GM20000 (cell line): ENCODE results near the gene ADAMTS19.

Experiments used
- DNase-seq: peaks from one replicate; pipeline ENCODE4 v3.0.0; 2012; ENCODE audit warnings: low spot score
- TF ChIP-seq, protein P1 (sequence below): IDR thresholded peaks from 2 replicates; pipeline ENCODE4 v1.5.1; 2012; ENCODE audit warnings: mild to moderate bottlenecking, control low read depth; ENCODE audit errors: extremely low read depth, missing control alignments

Gene ADAMTS19

DNA sequence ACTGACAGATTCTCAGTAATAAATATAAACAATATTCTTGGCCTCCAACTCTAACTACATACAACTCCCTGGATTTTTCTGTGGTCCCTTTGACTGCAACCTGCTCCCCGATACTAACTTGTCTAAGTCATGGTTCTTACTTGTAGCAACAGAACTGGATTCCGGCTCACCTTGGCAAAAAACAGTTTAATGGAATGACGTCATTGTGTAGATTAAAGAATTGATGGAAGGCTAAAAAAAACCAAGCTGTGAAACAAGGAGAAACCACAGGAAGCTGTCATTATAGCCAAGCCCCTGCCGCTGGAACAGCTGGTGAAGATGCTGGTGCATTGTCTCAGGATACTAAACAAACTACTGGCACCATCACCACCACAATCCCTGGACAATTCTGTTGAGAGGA is 11.4 kb upstream of the ADAMTS19 start:
- TF ChIP-seq, protein P1, sequence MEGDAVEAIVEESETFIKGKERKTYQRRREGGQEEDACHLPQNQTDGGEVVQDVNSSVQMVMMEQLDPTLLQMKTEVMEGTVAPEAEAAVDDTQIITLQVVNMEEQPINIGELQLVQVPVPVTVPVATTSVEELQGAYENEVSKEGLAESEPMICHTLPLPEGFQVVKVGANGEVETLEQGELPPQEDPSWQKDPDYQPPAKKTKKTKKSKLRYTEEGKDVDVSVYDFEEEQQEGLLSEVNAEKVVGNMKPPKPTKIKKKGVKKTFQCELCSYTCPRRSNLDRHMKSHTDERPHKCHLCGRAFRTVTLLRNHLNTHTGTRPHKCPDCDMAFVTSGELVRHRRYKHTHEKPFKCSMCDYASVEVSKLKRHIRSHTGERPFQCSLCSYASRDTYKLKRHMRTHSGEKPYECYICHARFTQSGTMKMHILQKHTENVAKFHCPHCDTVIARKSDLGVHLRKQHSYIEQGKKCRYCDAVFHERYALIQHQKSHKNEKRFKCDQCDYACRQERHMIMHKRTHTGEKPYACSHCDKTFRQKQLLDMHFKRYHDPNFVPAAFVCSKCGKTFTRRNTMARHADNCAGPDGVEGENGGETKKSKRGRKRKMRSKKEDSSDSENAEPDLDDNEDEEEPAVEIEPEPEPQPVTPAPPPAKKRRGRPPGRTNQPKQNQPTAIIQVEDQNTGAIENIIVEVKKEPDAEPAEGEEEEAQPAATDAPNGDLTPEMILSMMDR, result no peak
- no peak for DNase-seq

DNA sequence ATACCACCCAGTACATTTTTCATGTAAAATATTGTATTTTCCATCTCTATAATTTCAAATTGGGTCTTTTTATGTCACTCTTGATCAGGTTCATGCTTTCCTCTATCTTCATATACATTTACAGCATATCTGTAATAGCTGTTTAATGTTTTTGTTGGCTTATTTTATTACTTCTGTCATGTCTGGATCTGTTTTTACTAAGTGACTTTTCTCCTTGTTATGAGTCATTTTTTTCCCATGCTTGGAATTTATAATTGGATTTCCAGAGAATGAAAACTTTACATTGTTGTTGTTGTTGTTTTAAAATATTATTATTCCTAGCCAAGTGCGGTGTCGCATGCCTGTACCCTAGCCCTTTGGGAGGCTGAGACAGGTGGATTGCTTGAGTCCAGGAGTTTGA is 5.6 kb upstream of the ADAMTS19 start:
- TF ChIP-seq, protein P1, result no peak
- DNase-seq, result no peak

DNA sequence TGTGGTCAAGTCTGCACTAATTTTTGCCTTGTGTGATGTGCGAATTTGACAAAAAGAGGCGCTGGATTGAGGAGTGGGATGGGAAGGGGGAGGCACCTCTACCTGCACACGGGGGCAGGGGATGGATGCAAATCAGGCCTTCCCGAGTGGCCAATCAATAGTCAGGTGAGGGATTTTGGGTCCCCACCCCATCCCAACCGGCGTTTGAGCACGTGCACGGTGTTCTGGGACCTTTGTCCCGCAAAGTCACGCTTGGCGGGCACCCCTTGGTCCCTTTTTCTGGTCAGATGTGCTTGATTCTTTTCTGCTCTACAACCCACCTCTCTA is 685 bp upstream of the ADAMTS19 start:
- TF ChIP-seq, protein P1, result no peak
- no peak for DNase-seq

DNA sequence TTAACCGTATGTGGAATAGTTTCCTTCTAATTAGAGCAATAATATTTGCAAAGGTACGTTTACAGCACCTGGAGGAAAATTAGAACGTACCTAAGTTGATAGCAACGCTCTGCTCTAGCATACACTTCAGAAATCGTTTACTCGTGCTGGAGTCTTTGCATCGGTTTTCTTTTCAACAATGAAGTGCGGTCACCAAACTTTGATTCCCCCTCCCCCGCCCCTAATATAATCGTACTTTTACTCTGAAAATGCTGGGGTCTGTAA is 506 bp downstream of the ADAMTS19 start:
- DNase-seq, result no peak

DNA sequence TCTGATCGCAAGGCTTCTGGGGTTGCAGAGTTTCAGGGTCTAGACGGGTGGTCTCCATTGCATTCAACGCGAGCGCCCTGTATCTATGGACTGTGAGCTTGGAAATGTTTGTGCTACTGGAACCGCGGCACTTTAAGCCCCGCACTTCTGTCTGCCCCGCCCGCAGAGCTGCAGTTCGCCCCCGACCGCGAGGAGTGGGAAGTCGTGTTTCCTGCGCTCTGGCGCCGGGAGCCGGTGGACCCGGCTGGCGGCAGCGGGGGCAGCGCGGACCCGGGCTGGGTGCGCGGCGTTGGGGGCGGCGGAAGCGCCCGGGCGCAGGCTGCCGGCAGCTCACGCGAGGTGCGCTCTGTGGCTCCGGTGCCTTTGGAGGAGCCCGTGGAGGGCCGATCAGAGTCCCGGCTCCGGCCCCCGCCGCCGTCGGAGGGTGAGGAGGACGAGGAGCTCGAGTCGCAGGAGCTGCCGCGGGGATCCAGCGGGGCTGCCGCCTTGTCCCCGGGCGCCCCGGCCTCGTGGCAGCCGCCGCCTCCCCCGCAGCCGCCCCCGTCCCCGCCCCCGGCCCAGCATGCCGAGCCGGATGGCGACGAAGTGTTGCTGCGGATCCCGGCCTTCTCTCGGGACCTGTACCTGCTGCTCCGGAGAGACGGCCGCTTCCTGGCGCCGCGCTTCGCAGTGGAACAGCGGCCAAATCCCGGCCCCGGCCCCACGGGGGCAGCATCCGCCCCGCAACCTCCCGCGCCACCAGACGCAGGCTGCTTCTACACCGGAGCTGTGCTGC is 1.0 kb downstream of the ADAMTS19 start:
- TF ChIP-seq, protein P1, result peak; percentile 6
- peak; percentile 50 for DNase-seq

More for the DNA sequence above, 506 bp downstream of the ADAMTS19 start:
- TF ChIP-seq, protein P1, result no peak

DNA sequence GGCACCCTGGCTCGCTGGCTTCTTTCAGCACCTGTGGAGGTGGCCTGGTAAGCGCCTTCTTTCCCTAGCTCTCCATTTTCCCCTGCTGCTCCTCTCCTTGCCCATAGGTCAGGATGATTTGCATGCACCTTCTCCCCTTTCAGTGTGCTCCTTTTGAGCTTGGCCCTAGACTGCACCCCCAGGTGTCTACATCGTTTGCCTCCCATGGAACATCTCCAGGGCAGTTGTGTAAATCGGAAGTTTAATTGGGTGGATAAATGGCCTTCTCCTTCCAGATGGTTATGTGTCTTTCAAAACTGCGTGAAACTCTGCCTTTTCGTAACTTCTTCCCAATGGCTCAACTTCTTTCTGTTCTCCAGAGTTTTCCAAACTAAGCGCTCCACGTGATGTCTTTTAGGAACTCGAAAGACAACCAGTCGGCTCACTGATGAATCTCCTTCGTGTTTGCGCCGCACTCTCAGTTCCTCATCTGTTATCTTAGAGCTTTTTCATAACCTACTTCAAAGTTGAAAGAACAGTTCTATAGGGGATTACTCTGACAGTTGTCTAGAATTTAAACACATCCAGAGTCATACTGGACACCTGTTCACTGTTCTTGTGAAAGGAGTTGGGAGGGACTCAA is 1.7 kb downstream of the ADAMTS19 start:
- no peak for DNase-seq
- TF ChIP-seq, protein P1, result no peak

DNA sequence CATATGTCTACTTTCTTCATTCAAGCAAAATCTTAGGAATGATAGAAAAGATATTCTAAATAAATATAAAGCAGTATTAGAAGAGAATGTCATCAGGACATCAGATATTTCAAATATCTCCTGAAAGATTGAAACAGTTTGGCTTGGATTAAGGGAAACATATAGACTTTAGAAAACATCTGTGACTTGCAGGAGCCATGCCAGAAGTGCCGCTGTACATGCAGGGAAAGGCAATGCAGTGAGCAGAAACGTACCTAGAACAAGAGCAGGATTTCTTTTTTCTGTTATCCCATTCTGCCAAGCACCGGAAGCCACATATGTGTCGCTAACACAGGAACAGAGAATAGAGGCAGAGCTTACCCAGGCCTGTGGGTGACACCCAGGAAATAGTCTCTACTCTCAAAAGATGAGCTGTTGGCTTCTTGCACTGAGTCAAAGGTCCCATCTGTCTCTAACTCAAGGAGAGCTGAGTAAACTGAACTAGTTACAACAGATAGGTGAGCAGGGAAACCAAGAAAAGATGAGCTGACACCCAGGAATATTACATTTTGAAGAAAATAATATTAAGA is 5.8 kb downstream of the ADAMTS19 start:
- DNase-seq, result no peak
- TF ChIP-seq, protein P1, result no peak
